Mammary epithelial cell (primary cell): ENCODE data around the gene RPA1.

Experiments used
- EZH2 ChIP-seq: IDR thresholded peaks from 2 replicates; pipeline ENCODE4 v1.6.1; 2012; ENCODE audit warnings: low read length, inconsistent platforms, borderline replicate concordance
- TF ChIP-seq, protein P1 (sequence below), 2 donors: IDR thresholded peaks in 1 of 2; conservative IDR thresholded peaks in 1 of 2; 2 replicates each; pipeline ENCODE4 v1.5.1; 2011 to 2012; ENCODE audit warnings: inconsistent platforms in 2 of 2, low read length in 2 of 2, mild to moderate bottlenecking in 2 of 2, control low read depth in 1 of 2, low read depth in 1 of 2; ENCODE audit not compliant: insufficient read depth in 1 of 2; ENCODE audit errors: extremely low read depth in 1 of 2

DNA sequence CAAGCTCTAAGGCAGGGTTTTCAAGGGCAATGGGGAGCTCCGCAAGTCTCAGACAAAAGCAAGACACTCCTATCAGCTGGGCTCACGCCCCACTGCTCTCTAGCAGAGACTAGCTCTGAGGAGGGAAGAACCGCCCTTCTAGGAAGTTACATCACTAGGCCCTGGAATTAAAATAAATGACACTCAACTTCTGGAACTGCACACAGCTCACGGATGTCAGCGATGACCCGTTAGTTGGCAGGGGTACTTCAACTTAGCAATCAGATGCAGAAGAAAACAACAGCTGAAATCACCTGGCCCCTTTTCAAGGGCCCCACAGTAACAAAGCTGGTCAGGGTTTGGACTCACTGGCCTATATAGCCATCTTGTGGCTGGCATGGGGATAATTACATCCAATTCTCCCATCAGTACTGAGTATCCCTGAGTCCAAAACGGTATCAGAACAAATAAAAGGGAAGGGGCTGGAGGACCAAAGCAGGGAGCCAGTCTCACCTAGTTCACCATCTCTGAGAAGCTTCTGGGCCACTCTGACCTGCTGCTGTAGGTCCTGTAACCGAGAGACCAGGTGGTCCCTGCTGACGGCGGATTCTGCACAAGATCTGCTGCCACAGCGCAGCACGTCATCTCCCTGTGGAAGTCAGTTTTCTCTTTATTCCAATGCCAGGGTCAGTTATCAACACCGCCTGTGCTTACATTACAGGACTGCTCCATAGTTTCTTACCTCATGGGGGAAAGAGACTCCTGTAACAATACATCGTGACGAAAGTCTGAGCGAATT, 45.8 kb upstream of the RPA1 start:
- TF ChIP-seq, protein P1, sequence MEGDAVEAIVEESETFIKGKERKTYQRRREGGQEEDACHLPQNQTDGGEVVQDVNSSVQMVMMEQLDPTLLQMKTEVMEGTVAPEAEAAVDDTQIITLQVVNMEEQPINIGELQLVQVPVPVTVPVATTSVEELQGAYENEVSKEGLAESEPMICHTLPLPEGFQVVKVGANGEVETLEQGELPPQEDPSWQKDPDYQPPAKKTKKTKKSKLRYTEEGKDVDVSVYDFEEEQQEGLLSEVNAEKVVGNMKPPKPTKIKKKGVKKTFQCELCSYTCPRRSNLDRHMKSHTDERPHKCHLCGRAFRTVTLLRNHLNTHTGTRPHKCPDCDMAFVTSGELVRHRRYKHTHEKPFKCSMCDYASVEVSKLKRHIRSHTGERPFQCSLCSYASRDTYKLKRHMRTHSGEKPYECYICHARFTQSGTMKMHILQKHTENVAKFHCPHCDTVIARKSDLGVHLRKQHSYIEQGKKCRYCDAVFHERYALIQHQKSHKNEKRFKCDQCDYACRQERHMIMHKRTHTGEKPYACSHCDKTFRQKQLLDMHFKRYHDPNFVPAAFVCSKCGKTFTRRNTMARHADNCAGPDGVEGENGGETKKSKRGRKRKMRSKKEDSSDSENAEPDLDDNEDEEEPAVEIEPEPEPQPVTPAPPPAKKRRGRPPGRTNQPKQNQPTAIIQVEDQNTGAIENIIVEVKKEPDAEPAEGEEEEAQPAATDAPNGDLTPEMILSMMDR (conservative IDR thresholded peaks at IDR 0.05 in 1 of 2, IDR thresholded peaks at IDR 0.05 in 1 of 2; ENCODE audit: extremely low read depth in 1 of 2, insufficient read depth in 1 of 2, low read depth in 1 of 2, low read length in 2 of 2): peak; percentile 72 to 81
- no peak for TF ChIP-seq EZH2
